OCI-LY3 (cell line): ENCODE results near the gene STK32A.

ENCODE experiments used
- H2AFZ ChIP-seq: fragments of 200-600, 300-600 bp; shearing (Covaris generic); 2 replicates; pipeline ENCODE4 v1.6.0; 2014; ENCODE audit warnings: antibody characterized with exemption, low read depth, low read length
- H3K27ac ChIP-seq: fragments of 200-600, 300-600 bp; sonication (generic); 2 replicates; pipeline ENCODE4 v1.5.1; 2014; ENCODE audit warnings: mild to moderate bottlenecking, low read length, moderate library complexity, mixed read lengths
- H3K27me3 ChIP-seq: fragments of 200-600, 300-600 bp; sonication (generic); 2 replicates; pipeline ENCODE4 v1.6.1; 2014; ENCODE audit warnings: low read depth, low read length, mixed read lengths
- H3K36me3 ChIP-seq: fragments of 200-600, 300-600 bp; sonication (generic); replicated peaks from 2 replicates; pipeline ENCODE3; 2014; ENCODE audit warnings: low read depth, low read length, mixed read lengths
- H3K4me1 ChIP-seq: fragments of 300-600, 200-600 bp; sonication (generic); 2 replicates; pipeline ENCODE4 v1.6.1; 2014; ENCODE audit warnings: low read length, mixed read lengths
- H3K4me2 ChIP-seq: fragments of 200-600, 300-600 bp; sonication (generic); 2 replicates; pipeline ENCODE4 v1.6.1; 2014; ENCODE audit warnings: low read length, mixed read lengths
- H3K4me3 ChIP-seq: fragments of 300-600, 200-600 bp; sonication (generic); 2 replicates; pipeline ENCODE4 v1.5.1; 2014; ENCODE audit warnings: antibody characterized with exemption, mild to moderate bottlenecking, low read length, moderate library complexity
- H3K79me2 ChIP-seq: fragments of 300-600, 200-600 bp; shearing (Covaris generic); 2 replicates; pipeline ENCODE4 v1.6.1; 2014; ENCODE audit warnings: mild to moderate bottlenecking, low read length, mixed read lengths
- H3K9ac ChIP-seq: fragments of 300-600, 200-600 bp; shearing (Covaris generic); 2 replicates; pipeline ENCODE4 v1.6.0; 2014; ENCODE audit warnings: mild to moderate bottlenecking, low read length, moderate library complexity
- H3K9me3 ChIP-seq: fragments of 200-600, 300-600 bp; shearing (Covaris generic); 2 replicates; pipeline ENCODE4 v1.6.1; 2014; ENCODE audit warnings: low read length, mixed read lengths; ENCODE audit not compliant: insufficient read depth
- H4K20me1 ChIP-seq: fragments of 200-600, 300-600 bp; sonication (generic); 2 replicates; pipeline ENCODE4 v1.6.1; 2016; ENCODE audit warnings: low read length, mixed read lengths; ENCODE audit not compliant: insufficient read depth
- CTCF ChIP-seq: fragments of 200-600, 300-600 bp; sonication (generic); IDR thresholded peaks from 2 replicates; pipeline ENCODE4 v1.5.1; 2014; ENCODE audit warnings: antibody characterized with exemption, low read length, low read depth
- EZH2phosphoT487 ChIP-seq: fragments of 200-600 bp; shearing (Covaris generic); IDR thresholded peaks from 2 replicates; pipeline ENCODE4 v1.6.1; 2018; ENCODE audit warnings: antibody characterized with exemption, mixed run types, low read depth

Gene STK32A

GRCh38 chr5:147408980-147409379 is 174.2 kb downstream of the STK32A start:
- Histone ChIP-seq H3K9ac (no peak overlapping the region), H3K4me1 (no peaks in the 10 kb centered on the region), H3K79me2 (no peaks in the 10 kb centered on the region), H4K20me1 (no peaks in the 10 kb centered on the region), H3K27me3 (no peaks in the 10 kb centered on the region), H3K4me2 (no peak overlapping the region), H3K36me3 (no peaks in the 10 kb centered on the region), H3K4me3 (no peak overlapping the region), H3K27ac (no peak overlapping the region), H2AFZ (no peak overlapping the region), H3K9me3 (no peaks in the 10 kb centered on the region)
- TF ChIP-seq CTCF (no peak), EZH2phosphoT487 (no peak)

GRCh38 chr5:147410496-147411358 is 175.9 kb downstream of the STK32A start:
- no peaks in the 10 kb centered on the region for H3K27me3 ChIP-seq
- no peak overlapping the region for H3K4me2 ChIP-seq
- H3K4me1 ChIP-seq = no peaks in the 10 kb centered on the region
- no peaks in the 10 kb centered on the region for H4K20me1 ChIP-seq
- H3K9ac ChIP-seq = no peak overlapping the region
- H3K27ac ChIP-seq = no peak overlapping the region
- no peaks in the 10 kb centered on the region for H3K9me3 ChIP-seq
- H3K4me3 ChIP-seq = no peak overlapping the region
- no peaks in the 10 kb centered on the region for H3K79me2 ChIP-seq
- H3K36me3 ChIP-seq = no peaks in the 10 kb centered on the region
- no peak for TF ChIP-seq EZH2phosphoT487
- TF ChIP-seq CTCF = no peak
- H2AFZ ChIP-seq = no peak overlapping the region

- H3K36me3 ChIP-seq = no peaks in the 10 kb centered on the region
- no peaks in the 10 kb centered on the region for H3K79me2 ChIP-seq
- H3K4me2 ChIP-seq = no peak overlapping the region
- H3K9me3 ChIP-seq = no peaks in the 10 kb centered on the region
- TF ChIP-seq EZH2phosphoT487 = no peak
- H3K9ac ChIP-seq = no peak overlapping the region
- no peak overlapping the region for H3K27ac ChIP-seq
- no peaks in the 10 kb centered on the region for H3K4me1 ChIP-seq
- H3K4me3 ChIP-seq = no peak overlapping the region
- H2AFZ ChIP-seq = no peak overlapping the region
- H4K20me1 ChIP-seq = no peaks in the 10 kb centered on the region
- H3K27me3 ChIP-seq = no peaks in the 10 kb centered on the region
Measured at GRCh38 chr5:147411359-147412319, 176.8 kb downstream of the STK32A start.

GRCh38 chr5:147412561-147412960 is 177.7 kb downstream of the STK32A start:
- H3K36me3 ChIP-seq = no peaks in the 10 kb centered on the region

More at GRCh38 chr5:147412561-147412960, 177.7 kb downstream of the STK32A start:
- no peak overlapping the region for H3K27ac ChIP-seq
- H3K79me2 ChIP-seq = no peaks in the 10 kb centered on the region
- H3K4me2 ChIP-seq = no peak overlapping the region
- H4K20me1 ChIP-seq = no peaks in the 10 kb centered on the region
- H3K27me3 ChIP-seq = no peaks in the 10 kb centered on the region
- no peak overlapping the region for H3K9ac ChIP-seq
- no peaks in the 10 kb centered on the region for H3K4me1 ChIP-seq
- H3K4me3 ChIP-seq = no peak overlapping the region
- TF ChIP-seq EZH2phosphoT487 (no peak), CTCF (no peak)
- no peak overlapping the region for H2AFZ ChIP-seq
- no peaks in the 10 kb centered on the region for H3K9me3 ChIP-seq
